GM10266 (cell line): Measurements from ENCODE around the gene ANKRD31.

ENCODE experiments used
- DNase-seq: peaks from one replicate; pipeline ENCODE4 v3.0.0; 2012; ENCODE audit errors: extremely low spot score
- TF ChIP-seq, protein P1 (sequence below): IDR thresholded peaks from 2 replicates; pipeline ENCODE4 v1.5.1; 2012; ENCODE audit warnings: mild to moderate bottlenecking, low read depth; ENCODE audit not compliant: control insufficient read depth, insufficient read depth; ENCODE audit errors: missing control alignments

The ANKRD31 gene

DNA sequence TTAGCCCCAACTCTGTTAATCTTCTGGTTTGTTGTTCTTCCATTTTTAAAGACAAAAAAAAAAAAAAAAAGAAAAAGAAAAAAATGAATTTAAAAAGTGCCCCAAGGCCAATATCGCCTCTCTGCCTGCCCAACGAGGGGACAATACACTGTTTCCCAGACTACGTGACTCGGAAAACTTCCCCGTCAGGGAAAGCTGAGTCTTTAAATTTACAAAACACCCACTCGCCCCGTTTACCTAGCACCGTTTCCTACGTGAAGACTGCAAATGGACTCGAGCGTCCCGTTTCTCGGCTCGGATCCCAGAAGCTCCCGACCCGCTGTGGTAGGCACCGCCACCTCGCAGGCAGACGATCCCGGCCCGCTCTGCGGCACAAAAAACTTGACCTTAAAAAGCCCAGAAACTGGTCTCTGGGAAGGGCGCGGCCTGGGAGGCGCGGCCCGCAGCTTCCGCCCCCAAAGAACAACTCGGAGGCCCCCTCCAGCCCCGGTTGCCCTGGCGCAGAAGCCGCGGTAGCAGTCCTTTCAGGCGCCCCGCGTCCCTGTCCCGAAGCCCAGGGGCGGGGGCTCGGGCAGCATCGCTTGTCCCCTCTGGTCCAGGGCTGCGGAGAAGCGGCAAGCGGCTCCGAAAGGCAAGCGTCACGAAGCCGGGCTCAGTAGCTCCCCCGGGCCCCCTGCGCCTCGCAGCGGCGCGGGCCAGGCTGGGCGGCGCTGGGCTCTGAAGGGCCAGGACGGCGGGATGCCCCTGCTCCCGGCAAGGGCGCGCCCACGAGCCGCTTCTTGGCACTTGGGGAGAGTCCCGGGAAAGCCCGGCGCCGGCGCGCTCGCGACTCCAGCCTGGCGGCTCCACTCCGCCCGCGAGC lies 184.3 kb downstream of the ANKRD31 start, which contains the start of gene GCNT4:
TSS of gene GCNT4 (minus strand) at position 367 of the 862 bp plus-strand sequence. CDS start 22,521 bp downstream, outside the sequence.
- TF ChIP-seq, protein P1, sequence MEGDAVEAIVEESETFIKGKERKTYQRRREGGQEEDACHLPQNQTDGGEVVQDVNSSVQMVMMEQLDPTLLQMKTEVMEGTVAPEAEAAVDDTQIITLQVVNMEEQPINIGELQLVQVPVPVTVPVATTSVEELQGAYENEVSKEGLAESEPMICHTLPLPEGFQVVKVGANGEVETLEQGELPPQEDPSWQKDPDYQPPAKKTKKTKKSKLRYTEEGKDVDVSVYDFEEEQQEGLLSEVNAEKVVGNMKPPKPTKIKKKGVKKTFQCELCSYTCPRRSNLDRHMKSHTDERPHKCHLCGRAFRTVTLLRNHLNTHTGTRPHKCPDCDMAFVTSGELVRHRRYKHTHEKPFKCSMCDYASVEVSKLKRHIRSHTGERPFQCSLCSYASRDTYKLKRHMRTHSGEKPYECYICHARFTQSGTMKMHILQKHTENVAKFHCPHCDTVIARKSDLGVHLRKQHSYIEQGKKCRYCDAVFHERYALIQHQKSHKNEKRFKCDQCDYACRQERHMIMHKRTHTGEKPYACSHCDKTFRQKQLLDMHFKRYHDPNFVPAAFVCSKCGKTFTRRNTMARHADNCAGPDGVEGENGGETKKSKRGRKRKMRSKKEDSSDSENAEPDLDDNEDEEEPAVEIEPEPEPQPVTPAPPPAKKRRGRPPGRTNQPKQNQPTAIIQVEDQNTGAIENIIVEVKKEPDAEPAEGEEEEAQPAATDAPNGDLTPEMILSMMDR = no peak
- DNase-seq = peak; percentile 6

DNA sequence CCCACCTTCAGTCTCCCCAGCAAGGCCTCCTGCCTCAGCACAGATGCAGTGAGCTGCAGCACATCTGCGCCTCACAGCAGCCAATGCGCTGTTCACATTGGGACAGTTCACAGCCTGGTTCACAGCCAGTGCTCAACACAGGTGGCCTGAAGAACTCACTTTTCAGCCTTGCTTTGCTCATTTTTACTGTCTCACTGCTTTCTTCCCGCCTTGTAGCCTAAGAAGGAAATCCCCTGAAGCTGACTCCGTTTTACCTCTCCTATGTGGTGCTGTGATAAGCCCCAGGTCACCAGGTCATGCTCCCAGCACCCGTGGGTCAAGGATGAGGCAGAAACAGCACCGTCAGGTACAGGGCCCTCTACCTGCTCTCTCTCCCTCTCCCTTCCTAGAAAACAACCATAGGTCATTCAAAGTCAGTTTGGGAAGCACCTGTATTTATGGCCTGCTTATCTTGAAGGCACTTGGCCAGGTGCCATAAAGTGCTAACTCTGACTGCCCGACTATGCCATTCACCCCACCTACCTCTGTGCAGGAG lies 185.4 kb downstream of the ANKRD31 start:
- peak; percentile 12 for DNase-seq
- TF ChIP-seq, protein P1 = no peak

DNA sequence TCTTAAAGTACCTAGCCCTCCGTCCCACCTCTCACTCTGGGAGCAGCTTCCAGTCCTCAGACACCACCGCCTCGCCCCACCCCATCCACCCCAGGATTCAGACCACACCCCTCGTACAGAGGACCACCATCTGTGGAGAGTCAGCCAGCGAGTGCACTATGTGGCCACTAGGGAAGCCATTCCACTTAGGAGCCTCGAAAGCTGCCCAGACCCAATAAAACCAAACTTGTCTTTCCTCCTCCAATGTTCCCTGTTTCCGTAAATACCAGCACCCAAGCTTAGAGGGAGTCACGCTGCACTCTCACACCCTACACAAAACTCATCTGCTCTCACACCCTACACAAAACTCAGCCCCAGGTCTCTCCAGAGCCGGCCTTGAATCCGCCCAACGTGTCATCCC lies 186.3 kb downstream of the ANKRD31 start:
- TF ChIP-seq, protein P1 = peak; percentile 10

DNA sequence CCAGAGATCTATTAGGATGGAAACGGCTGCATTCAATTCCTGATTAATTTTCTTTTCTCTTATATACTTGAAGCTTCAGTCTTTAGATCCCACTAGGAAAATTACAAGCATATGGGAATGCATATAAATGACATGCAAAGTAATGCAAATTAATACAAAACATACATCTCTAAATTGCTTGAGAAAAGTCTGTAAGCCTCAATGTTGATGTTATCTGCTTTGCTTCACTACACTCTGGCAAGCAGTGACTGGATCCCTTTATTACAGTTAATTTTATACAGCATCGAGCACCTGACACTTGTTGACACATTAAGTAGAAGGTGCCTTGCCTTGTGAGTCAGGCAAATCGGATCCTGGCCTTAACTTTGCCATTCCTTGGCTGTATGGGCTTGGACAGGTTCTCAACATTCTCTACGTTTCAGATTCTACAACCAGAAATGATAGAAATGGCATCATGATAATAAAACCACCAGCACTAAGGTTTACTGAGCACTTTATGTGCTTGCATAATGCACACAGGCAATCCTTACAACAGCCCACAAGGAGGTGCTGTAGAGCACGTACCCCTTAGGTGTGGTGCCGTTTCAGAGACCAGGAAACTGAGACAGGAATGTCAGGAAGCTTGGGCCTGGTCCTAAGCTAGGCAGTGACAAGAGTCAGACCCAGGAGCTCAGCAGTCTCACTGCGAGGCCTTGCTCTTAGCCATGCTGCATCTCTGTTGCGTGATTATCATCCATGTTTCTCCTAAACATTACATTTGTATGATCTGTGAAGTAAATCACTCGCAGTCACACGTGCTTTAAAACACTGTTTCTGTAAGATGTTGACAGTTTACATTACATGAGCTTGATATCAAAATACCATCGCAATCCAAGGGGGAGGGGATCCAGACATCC lies 187.0 kb downstream of the ANKRD31 start:
- DNase-seq = peak; percentile 67
- TF ChIP-seq, protein P1 = peak; percentile 76

More for the DNA sequence above, 186.3 kb downstream of the ANKRD31 start:
- no peak for DNase-seq

DNA sequence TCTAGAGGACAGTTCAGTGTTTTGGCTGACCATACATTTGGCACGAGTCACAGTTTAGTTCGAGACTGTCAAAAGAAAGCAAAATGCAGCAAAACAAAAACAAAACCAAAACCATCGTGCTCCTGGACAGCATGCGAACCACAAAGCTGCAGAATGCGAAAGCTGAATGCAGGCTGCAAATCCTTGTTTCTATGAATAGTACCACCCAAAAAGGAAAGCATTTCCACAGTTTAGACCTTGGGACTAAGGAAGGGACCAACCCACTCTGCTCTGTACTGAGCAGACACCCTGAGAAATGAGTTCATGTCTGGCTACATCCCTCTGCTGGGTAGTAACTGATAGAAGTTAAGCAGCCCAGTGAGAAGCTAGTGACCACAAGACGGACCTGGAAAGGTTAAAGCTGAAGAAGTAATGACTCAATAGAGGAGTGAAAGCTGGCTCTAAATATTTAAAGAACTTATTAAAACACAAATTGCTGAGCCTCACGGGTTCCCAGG lies 188.2 kb downstream of the ANKRD31 start:
- TF ChIP-seq, protein P1 = no peak
- DNase-seq = peak; percentile 20

DNA sequence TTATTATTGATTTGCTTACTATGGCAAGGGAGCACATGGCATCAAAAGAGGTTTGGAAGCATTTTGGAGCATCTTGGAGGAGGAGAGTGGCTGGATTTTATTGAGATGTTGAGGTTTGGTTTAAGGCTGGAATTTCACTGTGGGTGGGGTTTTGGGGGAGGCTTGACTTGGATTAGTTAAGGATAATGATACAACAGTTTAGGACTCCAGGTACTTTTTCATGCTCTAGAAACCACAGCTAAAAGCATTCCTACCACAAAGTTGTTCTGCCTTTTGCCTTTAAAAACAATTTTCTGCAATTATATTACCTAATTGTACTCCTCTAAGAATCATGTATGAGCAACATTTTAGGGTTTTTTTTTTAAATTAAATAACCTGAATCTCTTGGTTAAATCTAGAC lies 189.3 kb downstream of the ANKRD31 start:
- no peak for DNase-seq
- TF ChIP-seq, protein P1 = no peak
